ENCODE measurements around the gene CELSR1.

CELSR1 gene

DNA sequence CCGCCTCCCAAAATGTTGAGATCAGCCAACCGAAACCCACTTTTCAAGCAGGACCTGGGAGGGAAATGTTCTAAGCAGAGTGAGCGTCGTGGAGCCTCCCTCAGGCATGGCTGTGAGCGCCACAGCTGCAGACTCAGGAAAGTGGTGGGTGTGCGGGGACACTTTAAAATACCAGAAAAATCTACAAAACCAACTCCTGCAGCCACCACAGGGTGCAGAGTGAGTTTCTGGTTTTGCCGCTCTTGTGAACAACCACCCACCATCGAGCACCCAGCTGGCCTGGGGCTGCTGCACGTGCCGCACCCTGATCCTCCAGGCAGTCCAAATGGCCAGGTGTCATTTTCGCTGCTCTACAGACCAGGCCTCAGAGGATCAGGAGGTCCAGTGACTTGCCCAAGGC lies 46.9 kb downstream of the CELSR1 start:
- no peak for DNase-seq (ENCODE audit: low read depth in 1 of 2, low spot score in 1 of 2)
- TF ChIP-seq GABPA (IDR thresholded peaks at IDR 0.05; ENCODE audit: low read depth) (no peak), SPI1 (IDR thresholded peaks at IDR 0.05; ENCODE audit: borderline replicate concordance, low read depth) (no peak)
- TF ChIP-seq, protein P1, sequence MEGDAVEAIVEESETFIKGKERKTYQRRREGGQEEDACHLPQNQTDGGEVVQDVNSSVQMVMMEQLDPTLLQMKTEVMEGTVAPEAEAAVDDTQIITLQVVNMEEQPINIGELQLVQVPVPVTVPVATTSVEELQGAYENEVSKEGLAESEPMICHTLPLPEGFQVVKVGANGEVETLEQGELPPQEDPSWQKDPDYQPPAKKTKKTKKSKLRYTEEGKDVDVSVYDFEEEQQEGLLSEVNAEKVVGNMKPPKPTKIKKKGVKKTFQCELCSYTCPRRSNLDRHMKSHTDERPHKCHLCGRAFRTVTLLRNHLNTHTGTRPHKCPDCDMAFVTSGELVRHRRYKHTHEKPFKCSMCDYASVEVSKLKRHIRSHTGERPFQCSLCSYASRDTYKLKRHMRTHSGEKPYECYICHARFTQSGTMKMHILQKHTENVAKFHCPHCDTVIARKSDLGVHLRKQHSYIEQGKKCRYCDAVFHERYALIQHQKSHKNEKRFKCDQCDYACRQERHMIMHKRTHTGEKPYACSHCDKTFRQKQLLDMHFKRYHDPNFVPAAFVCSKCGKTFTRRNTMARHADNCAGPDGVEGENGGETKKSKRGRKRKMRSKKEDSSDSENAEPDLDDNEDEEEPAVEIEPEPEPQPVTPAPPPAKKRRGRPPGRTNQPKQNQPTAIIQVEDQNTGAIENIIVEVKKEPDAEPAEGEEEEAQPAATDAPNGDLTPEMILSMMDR (IDR thresholded peaks at IDR 0.05; ENCODE audit: insufficient read depth, low read length): no peak
- no peaks in the 10 kb centered on the region for H3K27me3 ChIP-seq (ENCODE audit: insufficient read depth, poor library complexity, severe bottlenecking)
- no peak overlapping the region for H3K27ac ChIP-seq (replicated peaks)
- no peak overlapping the region for H3K4me3 ChIP-seq (replicated peaks; ENCODE audit: insufficient read depth, low read length)

DNA sequence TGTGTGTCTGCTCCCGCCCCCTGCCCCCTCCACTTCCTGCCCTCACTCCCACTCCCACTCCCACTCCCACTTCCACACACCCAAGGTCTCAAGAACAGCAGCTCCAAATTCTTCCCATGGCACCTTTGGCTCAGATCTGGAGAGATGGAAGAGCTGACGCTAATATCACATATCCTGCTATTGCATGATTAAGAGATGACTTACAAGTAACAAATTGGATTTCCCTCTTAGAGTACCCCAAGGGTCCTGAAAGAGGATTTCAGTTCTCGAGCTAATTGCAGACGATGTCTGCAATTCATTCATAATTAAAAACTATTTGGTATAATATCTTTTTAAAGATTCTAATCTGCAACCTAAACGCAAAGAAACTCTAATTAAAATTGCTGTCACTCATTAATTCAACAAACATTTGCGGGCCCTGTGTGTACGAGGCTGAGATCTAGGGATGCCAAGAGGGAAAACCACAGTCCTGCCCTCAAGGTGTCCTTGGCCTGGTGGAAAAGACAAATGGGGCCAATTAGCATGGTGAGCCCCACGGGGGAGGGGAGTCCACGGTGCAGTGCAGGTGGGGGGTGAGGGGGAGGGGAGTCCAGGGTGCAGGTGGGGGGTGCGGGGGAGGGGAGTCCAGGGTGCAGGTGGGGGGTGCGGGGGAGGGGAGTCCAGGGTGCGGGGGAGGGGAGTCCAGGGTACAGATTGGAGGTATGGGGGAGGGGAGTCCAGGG lies 50.3 kb downstream of the CELSR1 start:
- DNase-seq (ENCODE audit: low read depth in 1 of 2, low spot score in 1 of 2): no peak
- no peak for TF ChIP-seq GABPA (IDR thresholded peaks at IDR 0.05; ENCODE audit: low read depth)
- no peak for TF ChIP-seq SPI1 (IDR thresholded peaks at IDR 0.05; ENCODE audit: borderline replicate concordance, low read depth)
- TF ChIP-seq POLR2AphosphoS5 (IDR thresholded peaks at IDR 0.05; ENCODE audit: low read depth): no peak
- TF ChIP-seq, protein P2, sequence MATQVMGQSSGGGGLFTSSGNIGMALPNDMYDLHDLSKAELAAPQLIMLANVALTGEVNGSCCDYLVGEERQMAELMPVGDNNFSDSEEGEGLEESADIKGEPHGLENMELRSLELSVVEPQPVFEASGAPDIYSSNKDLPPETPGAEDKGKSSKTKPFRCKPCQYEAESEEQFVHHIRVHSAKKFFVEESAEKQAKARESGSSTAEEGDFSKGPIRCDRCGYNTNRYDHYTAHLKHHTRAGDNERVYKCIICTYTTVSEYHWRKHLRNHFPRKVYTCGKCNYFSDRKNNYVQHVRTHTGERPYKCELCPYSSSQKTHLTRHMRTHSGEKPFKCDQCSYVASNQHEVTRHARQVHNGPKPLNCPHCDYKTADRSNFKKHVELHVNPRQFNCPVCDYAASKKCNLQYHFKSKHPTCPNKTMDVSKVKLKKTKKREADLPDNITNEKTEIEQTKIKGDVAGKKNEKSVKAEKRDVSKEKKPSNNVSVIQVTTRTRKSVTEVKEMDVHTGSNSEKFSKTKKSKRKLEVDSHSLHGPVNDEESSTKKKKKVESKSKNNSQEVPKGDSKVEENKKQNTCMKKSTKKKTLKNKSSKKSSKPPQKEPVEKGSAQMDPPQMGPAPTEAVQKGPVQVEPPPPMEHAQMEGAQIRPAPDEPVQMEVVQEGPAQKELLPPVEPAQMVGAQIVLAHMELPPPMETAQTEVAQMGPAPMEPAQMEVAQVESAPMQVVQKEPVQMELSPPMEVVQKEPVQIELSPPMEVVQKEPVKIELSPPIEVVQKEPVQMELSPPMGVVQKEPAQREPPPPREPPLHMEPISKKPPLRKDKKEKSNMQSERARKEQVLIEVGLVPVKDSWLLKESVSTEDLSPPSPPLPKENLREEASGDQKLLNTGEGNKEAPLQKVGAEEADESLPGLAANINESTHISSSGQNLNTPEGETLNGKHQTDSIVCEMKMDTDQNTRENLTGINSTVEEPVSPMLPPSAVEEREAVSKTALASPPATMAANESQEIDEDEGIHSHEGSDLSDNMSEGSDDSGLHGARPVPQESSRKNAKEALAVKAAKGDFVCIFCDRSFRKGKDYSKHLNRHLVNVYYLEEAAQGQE (IDR thresholded peaks at IDR 0.05; ENCODE audit: insufficient replicate concordance, low read depth): no peak
- TF ChIP-seq, protein P1 (IDR thresholded peaks at IDR 0.05; ENCODE audit: insufficient read depth, low read length): no peak
- Histone ChIP-seq H3K27ac (replicated peaks) (no peak overlapping the region), H3K4me3 (replicated peaks; ENCODE audit: insufficient read depth, low read length) (no peak overlapping the region), H3K27me3 (ENCODE audit: insufficient read depth, poor library complexity, severe bottlenecking) (no peaks in the 10 kb centered on the region)

DNA sequence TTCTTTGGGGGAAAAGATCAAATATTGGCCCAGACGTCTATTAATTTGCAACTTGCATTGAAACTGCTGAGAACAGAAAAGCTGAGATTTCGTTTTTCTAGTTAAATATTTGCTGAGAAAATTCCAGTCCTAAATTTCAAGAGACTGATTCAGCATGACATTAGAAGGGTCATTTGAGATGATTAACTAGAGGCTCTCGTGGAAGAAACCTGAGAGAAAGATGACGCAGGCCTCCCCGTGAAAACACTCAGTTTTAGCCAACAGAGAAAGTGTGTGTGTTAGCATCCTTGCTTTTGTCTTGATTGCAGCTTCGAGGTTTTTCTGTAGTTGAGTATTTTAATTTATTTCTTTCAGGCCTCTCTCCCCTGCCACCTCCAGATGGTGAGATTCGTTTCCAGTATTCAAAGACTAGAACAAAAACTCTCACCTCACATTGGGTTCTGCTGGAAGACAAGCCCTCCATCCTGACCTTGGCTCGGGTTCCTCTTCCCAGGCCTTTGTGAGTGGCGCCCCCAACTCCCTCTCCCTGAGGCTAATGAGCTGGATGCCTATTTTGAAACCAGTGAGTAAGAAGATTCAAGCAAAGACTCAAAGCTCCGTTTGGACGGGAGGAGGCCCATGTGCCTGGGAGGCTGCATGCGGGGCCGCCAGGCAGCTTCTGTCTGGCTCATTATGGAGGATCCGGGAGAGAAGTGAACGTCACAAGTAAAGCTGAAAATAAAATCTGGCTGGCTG lies 52.4 kb downstream of the CELSR1 start:
- H3K4me3 ChIP-seq (replicated peaks; ENCODE audit: insufficient read depth, low read length): no peak overlapping the region
- H3K27ac ChIP-seq (replicated peaks): no peak overlapping the region
- DNase-seq (ENCODE audit: low read depth in 1 of 2, low spot score in 1 of 2): no peak
- TF ChIP-seq, protein P1 (IDR thresholded peaks at IDR 0.05; ENCODE audit: insufficient read depth, low read length): no peak
- TF ChIP-seq, protein P2 (IDR thresholded peaks at IDR 0.05; ENCODE audit: insufficient replicate concordance, low read depth): no peak
- no peak for TF ChIP-seq GABPA (IDR thresholded peaks at IDR 0.05; ENCODE audit: low read depth)
- no peak for TF ChIP-seq POLR2AphosphoS5 (IDR thresholded peaks at IDR 0.05; ENCODE audit: low read depth)
- no peak for TF ChIP-seq SPI1 (IDR thresholded peaks at IDR 0.05; ENCODE audit: borderline replicate concordance, low read depth)
- no peaks in the 10 kb centered on the region for H3K27me3 ChIP-seq (ENCODE audit: insufficient read depth, poor library complexity, severe bottlenecking)
